ENCODE measurements around the gene RAB11FIP3. TPM values are rescaled to one million over a fixed set of nuclear protein-coding genes. Genes with fewer than 3 reads are reported as not detected.

The RAB11FIP3 gene
- total and polyA plus RNA-seq, 2 of the 13 experiments (the other 11 are each of a cell fraction or from before 2014, with no cell fraction given) = 34.3 to 57.6 TPM

DNA sequence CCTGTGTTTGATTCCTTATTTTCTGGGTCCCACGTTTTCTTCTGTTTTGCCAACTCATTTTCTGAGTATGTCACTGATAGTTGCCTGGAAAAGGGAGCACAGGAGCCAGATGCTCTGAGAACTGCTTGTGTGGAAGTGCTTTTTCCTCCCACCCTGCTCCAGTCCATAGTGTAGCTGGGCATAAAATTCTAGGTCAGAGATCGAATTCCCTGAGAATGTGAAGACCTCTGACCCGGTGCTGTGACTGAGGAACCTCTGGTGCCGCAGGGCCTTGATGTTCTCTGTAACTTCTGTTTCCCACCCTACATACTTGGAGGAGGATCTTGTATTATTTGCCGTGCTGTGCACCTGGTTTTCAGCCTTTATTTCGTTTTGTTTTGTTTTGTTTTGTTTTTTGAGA lies 82.5 kb downstream of the RAB11FIP3 start (continued):
- TF ChIP-seq, protein P1, sequence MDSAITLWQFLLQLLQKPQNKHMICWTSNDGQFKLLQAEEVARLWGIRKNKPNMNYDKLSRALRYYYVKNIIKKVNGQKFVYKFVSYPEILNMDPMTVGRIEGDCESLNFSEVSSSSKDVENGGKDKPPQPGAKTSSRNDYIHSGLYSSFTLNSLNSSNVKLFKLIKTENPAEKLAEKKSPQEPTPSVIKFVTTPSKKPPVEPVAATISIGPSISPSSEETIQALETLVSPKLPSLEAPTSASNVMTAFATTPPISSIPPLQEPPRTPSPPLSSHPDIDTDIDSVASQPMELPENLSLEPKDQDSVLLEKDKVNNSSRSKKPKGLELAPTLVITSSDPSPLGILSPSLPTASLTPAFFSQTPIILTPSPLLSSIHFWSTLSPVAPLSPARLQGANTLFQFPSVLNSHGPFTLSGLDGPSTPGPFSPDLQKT (CRISPR knock-in tag; IDR thresholded peaks at IDR 0.05; ENCODE audit: borderline replicate concordance) = no peak
- TF ChIP-seq, protein P2, sequence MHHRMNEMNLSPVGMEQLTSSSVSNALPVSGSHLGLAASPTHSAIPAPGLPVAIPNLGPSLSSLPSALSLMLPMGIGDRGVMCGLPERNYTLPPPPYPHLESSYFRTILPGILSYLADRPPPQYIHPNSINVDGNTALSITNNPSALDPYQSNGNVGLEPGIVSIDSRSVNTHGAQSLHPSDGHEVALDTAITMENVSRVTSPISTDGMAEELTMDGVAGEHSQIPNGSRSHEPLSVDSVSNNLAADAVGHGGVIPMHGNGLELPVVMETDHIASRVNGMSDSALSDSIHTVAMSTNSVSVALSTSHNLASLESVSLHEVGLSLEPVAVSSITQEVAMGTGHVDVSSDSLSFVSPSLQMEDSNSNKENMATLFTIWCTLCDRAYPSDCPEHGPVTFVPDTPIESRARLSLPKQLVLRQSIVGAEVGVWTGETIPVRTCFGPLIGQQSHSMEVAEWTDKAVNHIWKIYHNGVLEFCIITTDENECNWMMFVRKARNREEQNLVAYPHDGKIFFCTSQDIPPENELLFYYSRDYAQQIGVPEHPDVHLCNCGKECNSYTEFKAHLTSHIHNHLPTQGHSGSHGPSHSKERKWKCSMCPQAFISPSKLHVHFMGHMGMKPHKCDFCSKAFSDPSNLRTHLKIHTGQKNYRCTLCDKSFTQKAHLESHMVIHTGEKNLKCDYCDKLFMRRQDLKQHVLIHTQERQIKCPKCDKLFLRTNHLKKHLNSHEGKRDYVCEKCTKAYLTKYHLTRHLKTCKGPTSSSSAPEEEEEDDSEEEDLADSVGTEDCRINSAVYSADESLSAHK (CRISPR knock-in tag; IDR thresholded peaks at IDR 0.05; ENCODE audit: borderline replicate concordance) = no peak
- TF ChIP-seq BHLHE40 (IDR thresholded peaks at IDR 0.05; ENCODE audit: low read length) (no peak), ZFP36L2 (CRISPR knock-in tag; IDR thresholded peaks at IDR 0.05) (no peak), THYN1 (CRISPR knock-in tag; IDR thresholded peaks at IDR 0.05; ENCODE audit: borderline replicate concordance, low read depth) (no peak), MATR3 (CRISPR knock-in tag; IDR thresholded peaks at IDR 0.05) (no peak), SAP130 (CRISPR knock-in tag; IDR thresholded peaks at IDR 0.05; ENCODE audit: low read depth) (no peak; the same call in 1 of the 2 replicates), HMG20B (CRISPR knock-in tag; conservative IDR thresholded peaks at IDR 0.05) (no peak), PHF5A (CRISPR knock-in tag; IDR thresholded peaks at IDR 0.05; ENCODE audit: low read depth, unreplicated experiment) (no peak), RFX1 (IDR thresholded peaks at IDR 0.05) (no peak), HMGA1 (CRISPR knock-in tag; conservative IDR thresholded peaks at IDR 0.05) (no peak), ZNF501 (CRISPR knock-in tag; IDR thresholded peaks at IDR 0.05) (no peak), FOXC1 (CRISPR knock-in tag; IDR thresholded peaks at IDR 0.05; ENCODE audit: borderline replicate concordance) (0 out of 2 replicates have a peak, but pooled peaks have one; percentile 37), ZNF605 (CRISPR knock-in tag; IDR thresholded peaks at IDR 0.05) (no peak), ZFP1 (CRISPR knock-in tag; IDR thresholded peaks at IDR 0.05) (peak; percentile 100), NKX3-1 (CRISPR knock-in tag; IDR thresholded peaks at IDR 0.05) (no peak), SRF (IDR thresholded peaks at IDR 0.05; ENCODE audit: low read depth, low read length) (no peak)
- TF ChIP-seq, protein P3, sequence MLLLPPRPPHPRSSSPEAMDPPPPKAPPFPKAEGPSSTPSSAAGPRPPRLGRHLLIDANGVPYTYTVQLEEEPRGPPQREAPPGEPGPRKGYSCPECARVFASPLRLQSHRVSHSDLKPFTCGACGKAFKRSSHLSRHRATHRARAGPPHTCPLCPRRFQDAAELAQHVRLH (CRISPR knock-in tag; IDR thresholded peaks at IDR 0.05; ENCODE audit: borderline replicate concordance, low read depth) = no peak
- TF ChIP-seq, protein P4, sequence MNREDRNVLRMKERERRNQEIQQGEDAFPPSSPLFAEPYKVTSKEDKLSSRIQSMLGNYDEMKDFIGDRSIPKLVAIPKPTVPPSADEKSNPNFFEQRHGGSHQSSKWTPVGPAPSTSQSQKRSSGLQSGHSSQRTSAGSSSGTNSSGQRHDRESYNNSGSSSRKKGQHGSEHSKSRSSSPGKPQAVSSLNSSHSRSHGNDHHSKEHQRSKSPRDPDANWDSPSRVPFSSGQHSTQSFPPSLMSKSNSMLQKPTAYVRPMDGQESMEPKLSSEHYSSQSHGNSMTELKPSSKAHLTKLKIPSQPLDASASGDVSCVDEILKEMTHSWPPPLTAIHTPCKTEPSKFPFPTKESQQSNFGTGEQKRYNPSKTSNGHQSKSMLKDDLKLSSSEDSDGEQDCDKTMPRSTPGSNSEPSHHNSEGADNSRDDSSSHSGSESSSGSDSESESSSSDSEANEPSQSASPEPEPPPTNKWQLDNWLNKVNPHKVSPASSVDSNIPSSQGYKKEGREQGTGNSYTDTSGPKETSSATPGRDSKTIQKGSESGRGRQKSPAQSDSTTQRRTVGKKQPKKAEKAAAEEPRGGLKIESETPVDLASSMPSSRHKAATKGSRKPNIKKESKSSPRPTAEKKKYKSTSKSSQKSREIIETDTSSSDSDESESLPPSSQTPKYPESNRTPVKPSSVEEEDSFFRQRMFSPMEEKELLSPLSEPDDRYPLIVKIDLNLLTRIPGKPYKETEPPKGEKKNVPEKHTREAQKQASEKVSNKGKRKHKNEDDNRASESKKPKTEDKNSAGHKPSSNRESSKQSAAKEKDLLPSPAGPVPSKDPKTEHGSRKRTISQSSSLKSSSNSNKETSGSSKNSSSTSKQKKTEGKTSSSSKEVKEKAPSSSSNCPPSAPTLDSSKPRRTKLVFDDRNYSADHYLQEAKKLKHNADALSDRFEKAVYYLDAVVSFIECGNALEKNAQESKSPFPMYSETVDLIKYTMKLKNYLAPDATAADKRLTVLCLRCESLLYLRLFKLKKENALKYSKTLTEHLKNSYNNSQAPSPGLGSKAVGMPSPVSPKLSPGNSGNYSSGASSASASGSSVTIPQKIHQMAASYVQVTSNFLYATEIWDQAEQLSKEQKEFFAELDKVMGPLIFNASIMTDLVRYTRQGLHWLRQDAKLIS (CRISPR knock-in tag; IDR thresholded peaks at IDR 0.05) = no peak
- TF ChIP-seq, protein P5, sequence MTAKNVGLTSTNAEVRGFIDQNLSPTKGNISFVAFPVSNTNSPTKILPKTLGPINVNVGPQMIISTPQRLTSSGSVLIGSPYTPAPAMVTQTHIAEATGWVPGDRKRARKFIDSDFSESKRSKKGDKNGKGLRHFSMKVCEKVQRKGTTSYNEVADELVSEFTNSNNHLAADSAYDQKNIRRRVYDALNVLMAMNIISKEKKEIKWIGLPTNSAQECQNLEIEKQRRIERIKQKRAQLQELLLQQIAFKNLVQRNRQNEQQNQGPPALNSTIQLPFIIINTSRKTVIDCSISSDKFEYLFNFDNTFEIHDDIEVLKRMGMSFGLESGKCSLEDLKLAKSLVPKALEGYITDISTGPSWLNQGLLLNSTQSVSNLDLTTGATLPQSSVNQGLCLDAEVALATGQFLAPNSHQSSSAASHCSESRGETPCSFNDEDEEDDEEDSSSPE (CRISPR knock-in tag; IDR thresholded peaks at IDR 0.05) = no peak
- TF ChIP-seq, protein P6, sequence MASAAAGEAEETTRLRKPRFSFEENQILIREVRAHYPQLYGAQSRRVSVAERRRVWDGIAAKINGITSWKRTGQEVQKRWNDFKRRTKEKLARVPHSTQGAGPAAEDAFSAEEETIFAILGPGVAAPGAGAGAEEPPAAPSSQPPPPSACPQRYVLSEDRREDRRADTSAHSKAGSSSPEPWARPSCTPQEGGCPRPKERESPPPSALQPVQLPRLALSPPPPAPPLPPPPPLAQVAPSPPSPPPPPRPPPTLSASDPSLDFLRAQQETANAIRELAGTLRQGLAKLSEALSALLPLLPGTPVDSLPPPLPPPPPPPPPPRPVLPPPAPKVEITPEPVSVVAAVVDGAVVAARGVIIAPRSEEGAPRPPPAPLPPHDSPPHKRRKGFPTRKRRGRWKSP (CRISPR knock-in tag; IDR thresholded peaks at IDR 0.05) = no peak
